Neural cell (in vitro differentiated cells): ENCODE measurements around the gene DEPDC5. TPM values are rescaled to one million over a fixed set of nuclear protein-coding genes. Genes with fewer than 3 reads are reported as not detected.
A peak's percentile ranks its signal among the peaks of the same experiment; 100 is the strongest.

Experiments
- H2AFZ ChIP-seq: fragments of 200-600, 300-800 bp; sonication (generic), shearing (Covaris generic); 2 replicates; pipeline ENCODE4 v1.6.0; 2014; ENCODE audit warnings: low read depth, mild to moderate bottlenecking, antibody characterized with exemption, low read length, moderate library complexity
- H3F3A ChIP-seq: fragments of 200-600 bp; shearing (Covaris generic); 2 replicates; pipeline ENCODE4 v1.6.1; 2016; ENCODE audit warnings: mild to moderate bottlenecking, moderate library complexity, mixed read lengths, antibody characterized with exemption, low read length; ENCODE audit not compliant: insufficient read depth, poor library complexity, severe bottlenecking
- H3K27ac ChIP-seq: fragments of 200-600, 300-800 bp; sonication (generic), shearing (Covaris generic); 2 replicates; pipeline ENCODE4 v1.5.1; 2014; ENCODE audit warnings: mild to moderate bottlenecking, low read length, moderate library complexity
- H3K27me3 ChIP-seq: fragments of 300-800, 200-600 bp; sonication (generic), shearing (Covaris generic); 2 replicates; pipeline ENCODE4 v1.6.0; 2014; ENCODE audit warnings: mild to moderate bottlenecking, low read depth, low read length, moderate library complexity; ENCODE audit not compliant: insufficient read depth
- H3K36me3 ChIP-seq: fragments of 300-800, 200-600 bp; sonication (generic), shearing (Covaris generic); 2 replicates; pipeline ENCODE4 v1.5.1; 2014; ENCODE audit warnings: mild to moderate bottlenecking, antibody characterized with exemption, low read length, moderate library complexity; ENCODE audit not compliant: insufficient read depth
- H3K4me2 ChIP-seq: fragments of 300-800, 200-600 bp; sonication (generic), shearing (Covaris generic); 2 replicates; pipeline ENCODE4 v1.6.0; 2014; ENCODE audit warnings: mild to moderate bottlenecking, low read length
- H3K4me3 ChIP-seq: fragments of 300-800, 200-600 bp; sonication (generic), shearing (Covaris generic); 2 replicates; pipeline ENCODE4 v1.5.1; 2014; ENCODE audit warnings: mild to moderate bottlenecking, low read length, moderate library complexity
- H3K79me2 ChIP-seq: fragments of 200-600 bp; shearing (Covaris generic); replicated peaks from 2 replicates; pipeline ENCODE4 v1.6.0; 2014; ENCODE audit warnings: mild to moderate bottlenecking, low read length, moderate library complexity; ENCODE audit not compliant: insufficient read depth
- H3K9ac ChIP-seq: fragments of 300-800, 200-600 bp; sonication (generic), shearing (Covaris generic); 2 replicates; pipeline ENCODE4 v1.6.1; 2016; ENCODE audit warnings: mild to moderate bottlenecking, low read length, mixed read lengths
- H3K9me2 ChIP-seq: fragments of 200-600 bp; shearing (Covaris generic); 2 replicates; pipeline ENCODE4 v1.6.1; 2016; ENCODE audit warnings: mild to moderate bottlenecking, low read length, mixed read lengths; ENCODE audit not compliant: insufficient read depth
- H3K9me3 ChIP-seq: fragments of 200-600, 300-800 bp; sonication (generic), shearing (Covaris generic); 2 replicates; pipeline ENCODE4 v1.6.1; 2016; ENCODE audit warnings: mild to moderate bottlenecking, mixed run types, low read length, moderate library complexity, mixed read lengths
- H4K20me1 ChIP-seq: fragments of 200-600 bp; shearing (Covaris generic); 2 replicates; pipeline ENCODE4 v1.6.1; 2016; ENCODE audit warnings: mild to moderate bottlenecking, mixed run types; ENCODE audit not compliant: insufficient read depth
- CTCF ChIP-seq: fragments of 450-650 bp; IDR thresholded peaks from 2 replicates; pipeline ENCODE4 v1.5.1; 2014; ENCODE audit warnings: antibody characterized with exemption, mild to moderate bottlenecking, moderate library complexity; ENCODE audit not compliant: poor library complexity, severe bottlenecking
- EP300 ChIP-seq: fragments of 450-650 bp; conservative IDR thresholded peaks from 2 replicates; pipeline ENCODE4 v1.6.1; 2014; ENCODE audit warnings: antibody characterized with exemption, mild to moderate bottlenecking, moderate library complexity; ENCODE audit not compliant: poor library complexity, severe bottlenecking
- EZH2 ChIP-seq: fragments of 200-600, 300-800 bp; shearing (Covaris generic), sonication (generic); IDR thresholded peaks from 2 replicates; pipeline ENCODE4 v1.6.1; 2014; ENCODE audit warnings: antibody characterized with exemption, low read length, borderline replicate concordance, mild to moderate bottlenecking; ENCODE audit not compliant: insufficient read depth, poor library complexity, severe bottlenecking
- MXI1 ChIP-seq: fragments of 450-650 bp; conservative IDR thresholded peaks from 2 replicates; pipeline ENCODE4 v1.6.1; 2014; ENCODE audit warnings: antibody characterized with exemption, mild to moderate bottlenecking; ENCODE audit not compliant: poor library complexity, severe bottlenecking
- POLR2AphosphoS5 ChIP-seq: IDR thresholded peaks from 2 replicates; pipeline ENCODE4 v1.6.1; 2012
- RAD21 ChIP-seq: fragments of 450-650 bp; conservative IDR thresholded peaks from 2 replicates; pipeline ENCODE4 v1.6.1; 2014; ENCODE audit warnings: antibody characterized with exemption, mild to moderate bottlenecking, moderate library complexity
- SMC3 ChIP-seq: fragments of 450-650 bp; conservative IDR thresholded peaks from 2 replicates; pipeline ENCODE4 v1.6.1; 2014; ENCODE audit warnings: antibody characterized with exemption, mild to moderate bottlenecking, moderate library complexity; ENCODE audit not compliant: poor library complexity
- TAF1 ChIP-seq: IDR thresholded peaks from 2 replicates; pipeline ENCODE4 v1.6.1; 2012; ENCODE audit warnings: low read depth
- polyA plus RNA-seq: library from polyadenylated mRNA; depleted of rRNA; stranded (reverse); fragments of >200 nt; gene quantifications from 2 replicates; pipeline ENCODE4 v1.2.3, GENCODE V29; 2014
- TF ChIP-seq, protein P1 (sequence below): IDR thresholded peaks from 2 replicates; pipeline ENCODE4 v1.6.1; 2012; ENCODE audit warnings: borderline replicate concordance

Gene DEPDC5
- polyA plus RNA-seq, 1 donor from 2014 or later = 11.3 TPM

DNA sequence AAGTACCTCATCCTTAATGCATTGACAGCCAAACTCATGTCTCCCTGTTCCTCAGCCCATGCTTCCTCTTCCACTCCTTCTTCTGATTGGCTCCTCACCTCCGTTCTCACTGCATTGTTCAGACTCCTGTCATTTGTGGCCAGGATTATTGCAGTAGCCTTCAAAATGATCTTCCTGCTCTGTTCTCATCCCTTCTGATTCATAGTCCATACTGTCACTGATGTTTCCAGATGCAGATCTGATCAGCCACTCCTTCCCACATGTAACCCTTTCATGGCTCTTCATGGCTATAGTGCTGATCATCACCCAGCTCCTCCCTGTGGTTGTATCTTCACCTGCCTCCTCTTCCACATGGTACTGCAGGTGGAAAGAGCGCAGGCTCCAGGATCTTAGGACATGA, 71.7 kb downstream of the DEPDC5 start:
- H3K27me3 ChIP-seq = no peaks in the 10 kb centered on the region
- peaks cover 11% of the 10 kb centered on the region for H3K36me3 ChIP-seq
- H3K9ac ChIP-seq = no peak overlapping the region
- TF ChIP-seq RAD21 (no peak), EZH2 (no peak), POLR2AphosphoS5 (no peak), MXI1 (no peak), CTCF (no peak), SMC3 (no peak), EP300 (no peak), TAF1 (no peak)
- TF ChIP-seq, protein P1, sequence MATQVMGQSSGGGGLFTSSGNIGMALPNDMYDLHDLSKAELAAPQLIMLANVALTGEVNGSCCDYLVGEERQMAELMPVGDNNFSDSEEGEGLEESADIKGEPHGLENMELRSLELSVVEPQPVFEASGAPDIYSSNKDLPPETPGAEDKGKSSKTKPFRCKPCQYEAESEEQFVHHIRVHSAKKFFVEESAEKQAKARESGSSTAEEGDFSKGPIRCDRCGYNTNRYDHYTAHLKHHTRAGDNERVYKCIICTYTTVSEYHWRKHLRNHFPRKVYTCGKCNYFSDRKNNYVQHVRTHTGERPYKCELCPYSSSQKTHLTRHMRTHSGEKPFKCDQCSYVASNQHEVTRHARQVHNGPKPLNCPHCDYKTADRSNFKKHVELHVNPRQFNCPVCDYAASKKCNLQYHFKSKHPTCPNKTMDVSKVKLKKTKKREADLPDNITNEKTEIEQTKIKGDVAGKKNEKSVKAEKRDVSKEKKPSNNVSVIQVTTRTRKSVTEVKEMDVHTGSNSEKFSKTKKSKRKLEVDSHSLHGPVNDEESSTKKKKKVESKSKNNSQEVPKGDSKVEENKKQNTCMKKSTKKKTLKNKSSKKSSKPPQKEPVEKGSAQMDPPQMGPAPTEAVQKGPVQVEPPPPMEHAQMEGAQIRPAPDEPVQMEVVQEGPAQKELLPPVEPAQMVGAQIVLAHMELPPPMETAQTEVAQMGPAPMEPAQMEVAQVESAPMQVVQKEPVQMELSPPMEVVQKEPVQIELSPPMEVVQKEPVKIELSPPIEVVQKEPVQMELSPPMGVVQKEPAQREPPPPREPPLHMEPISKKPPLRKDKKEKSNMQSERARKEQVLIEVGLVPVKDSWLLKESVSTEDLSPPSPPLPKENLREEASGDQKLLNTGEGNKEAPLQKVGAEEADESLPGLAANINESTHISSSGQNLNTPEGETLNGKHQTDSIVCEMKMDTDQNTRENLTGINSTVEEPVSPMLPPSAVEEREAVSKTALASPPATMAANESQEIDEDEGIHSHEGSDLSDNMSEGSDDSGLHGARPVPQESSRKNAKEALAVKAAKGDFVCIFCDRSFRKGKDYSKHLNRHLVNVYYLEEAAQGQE = no peak
- no peak overlapping the region for H3K4me3 ChIP-seq
- H3K27ac ChIP-seq = no peak overlapping the region
- H4K20me1 ChIP-seq = no peaks in the 10 kb centered on the region
- no peaks in the 10 kb centered on the region for H3K79me2 ChIP-seq
- no peak overlapping the region for H3K4me2 ChIP-seq
- no peak overlapping the region for H2AFZ ChIP-seq
- no peaks in the 10 kb centered on the region for H3K9me2 ChIP-seq
- H3K9me3 ChIP-seq = no peaks in the 10 kb centered on the region
- H3F3A ChIP-seq = no peaks in the 10 kb centered on the region

GRCh38 chr22:31826443-31826842, 72.6 kb downstream of the DEPDC5 start:
- H3K27ac ChIP-seq = no peak overlapping the region
- H3K9me2 ChIP-seq = no peaks in the 10 kb centered on the region
- no peaks in the 10 kb centered on the region for H3K9me3 ChIP-seq
- peaks cover 9% of the 10 kb centered on the region for H3K36me3 ChIP-seq
- no peak overlapping the region for H2AFZ ChIP-seq
- no peaks in the 10 kb centered on the region for H3K79me2 ChIP-seq
- no peaks in the 10 kb centered on the region for H4K20me1 ChIP-seq
- no peaks in the 10 kb centered on the region for H3K27me3 ChIP-seq
- TF ChIP-seq CTCF = no peak
- no peak for TF ChIP-seq EZH2
- peak; percentile 50 for TF ChIP-seq MXI1
- peak; percentile 52 for TF ChIP-seq SMC3
- TF ChIP-seq, protein P1 = no peak
- TF ChIP-seq EP300 = peak; percentile 94
- peak; percentile 42 for TF ChIP-seq RAD21
- peak; percentile 98 for TF ChIP-seq POLR2AphosphoS5
- TF ChIP-seq TAF1 = no peak
- no peaks in the 10 kb centered on the region for H3F3A ChIP-seq
- no peak overlapping the region for H3K4me2 ChIP-seq
- peak overlapping the region; percentile 43 for H3K4me3 ChIP-seq
- no peak overlapping the region for H3K9ac ChIP-seq
